Stimulated activated CD8-positive, alpha-beta memory T cell treated with anti-CD3 and anti-CD28 coated beads, Interleukin-2, amount 100 ng/mL, for 48 hours (primary cell): ENCODE measurements around the gene ASB16.
A peak's percentile ranks its signal among the peaks of the same experiment; 100 is the strongest.
"Not testable (repeated sequence)": the region's sequence is repeated elsewhere in the genome, so short reads cannot be mapped to it uniquely, and the experiment has no call there.

Experiments used
- DNase-seq, 2 donors: peaks; one replicate each; pipeline ENCODE4 v3.0.0-alpha.2; 2020; ENCODE audit warnings: low read depth in 2 of 2

ASB16 gene

GRCh38 chr17:44170499-44171201 is at the start of gene ASB16:
Gene ASB16 (plus strand): TSS chr17:44170704. CDS start chr17:44170790, 86 bp downstream.
- DNase-seq: no peak

- DNase-seq: no peak
These were observed 49.5 kb upstream of the ASB16 start for GRCh38 chr17:44120851-44121605.

- no peak for DNase-seq
These were observed 48.3 kb upstream of the ASB16 start for GRCh38 chr17:44121997-44122815.

GRCh38 chr17:44122816-44123355 is 47.6 kb upstream of the ASB16 start:
- no peak for DNase-seq

- DNase-seq: peak; percentile 93 to 96
These were observed 47.0 kb upstream of the ASB16 start, which contains the start of gene HDAC5 for GRCh38 chr17:44123356-44124117. Gene HDAC5 (minus strand): TSS chr17:44123641. CDS start chr17:44117515, 6,126 bp downstream.

GRCh38 chr17:44124118-44124438 is 46.4 kb upstream of the ASB16 start:
- no peak for DNase-seq

GRCh38 chr17:44128383-44128782 is 42.1 kb upstream of the ASB16 start:
- no peak for DNase-seq

- DNase-seq: no peak
These were observed 39.7 kb upstream of the ASB16 start for GRCh38 chr17:44130693-44131349.

- not testable (repeated sequence) for DNase-seq
These were observed 39.1 kb upstream of the ASB16 start for GRCh38 chr17:44131372-44131771.

- DNase-seq: no peak
These were observed 38.2 kb upstream of the ASB16 start for GRCh38 chr17:44132275-44132821.

- no peak for DNase-seq
These were observed 36.5 kb upstream of the ASB16 start for GRCh38 chr17:44133918-44134476.

GRCh38 chr17:44134752-44135568 is 35.5 kb upstream of the ASB16 start:
- no peak for DNase-seq

GRCh38 chr17:44137891-44138709 is 32.4 kb upstream of the ASB16 start:
- DNase-seq: peak; percentile 42 to 68

GRCh38 chr17:44143921-44144320 is 26.6 kb upstream of the ASB16 start:
- not testable (repeated sequence) for DNase-seq

GRCh38 chr17:44144966-44145739 is 25.4 kb upstream of the ASB16 start:
- DNase-seq: no peak

GRCh38 chr17:44146375-44147346 is 23.8 kb upstream of the ASB16 start:
- no peak for DNase-seq
